GM23248 (cell line): ENCODE measurements around the gene APOL2. TPM values are rescaled to one million over a fixed set of nuclear protein-coding genes. Genes with fewer than 3 reads are reported as not detected.

Experiments
- DNase-seq: peaks from one replicate; pipeline ENCODE4 v3.0.0-alpha.2; 2015
- H2AFZ ChIP-seq: fragments of 200-600 bp; sonication (generic); 2 replicates; pipeline ENCODE4 v1.6.1; 2016; ENCODE audit warnings: antibody characterized with exemption
- H3F3A ChIP-seq: fragments of 200-600 bp; sonication (generic); 2 replicates; pipeline ENCODE4 v1.6.1; 2016; ENCODE audit warnings: mild to moderate bottlenecking, antibody characterized with exemption, mixed run types; ENCODE audit not compliant: insufficient read depth
- H3K27ac ChIP-seq: fragments of 200-600 bp; sonication (generic); 2 replicates; pipeline ENCODE4 v1.5.1; 2016; ENCODE audit warnings: mild to moderate bottlenecking
- H3K27me3 ChIP-seq: fragments of 200-600 bp; sonication (generic); replicated peaks from 2 replicates; pipeline ENCODE4 v1.6.1; 2016; ENCODE audit warnings: mild to moderate bottlenecking; ENCODE audit not compliant: insufficient read depth
- H3K36me3 ChIP-seq: fragments of 200-600 bp; sonication (generic); 2 replicates; pipeline ENCODE4 v1.6.1; 2016; ENCODE audit warnings: low read depth, mild to moderate bottlenecking
- H3K4me1 ChIP-seq: fragments of 200-600 bp; sonication (generic); 2 replicates; pipeline ENCODE4 v1.6.1; 2016; ENCODE audit warnings: mild to moderate bottlenecking; ENCODE audit not compliant: insufficient read depth
- H3K4me2 ChIP-seq: fragments of 200-600 bp; sonication (generic); one replicate; pipeline ENCODE4 v1.6.1; 2016; ENCODE audit warnings: mild to moderate bottlenecking; ENCODE audit not compliant: unreplicated experiment
- H3K4me3 ChIP-seq: fragments of 200-600 bp; sonication (generic); 2 replicates; pipeline ENCODE4 v1.5.1; 2016; ENCODE audit warnings: mild to moderate bottlenecking
- H3K79me2 ChIP-seq: fragments of 200-600 bp; sonication (generic); 2 replicates; pipeline ENCODE4 v1.6.1; 2016; ENCODE audit warnings: mild to moderate bottlenecking; ENCODE audit not compliant: insufficient read depth
- H3K9ac ChIP-seq: fragments of 200-600 bp; sonication (generic); 2 replicates; pipeline ENCODE4 v1.6.1; 2016; ENCODE audit warnings: mild to moderate bottlenecking
- H3K9me2 ChIP-seq: fragments of 200-600 bp; sonication (generic); 2 replicates; pipeline ENCODE4 v1.6.1; 2016; ENCODE audit warnings: mixed run types, mild to moderate bottlenecking, moderate library complexity; ENCODE audit not compliant: insufficient read depth
- H3K9me3 ChIP-seq: fragments of 200-600 bp; sonication (generic); one replicate; pipeline ENCODE4 v1.6.1; 2017; ENCODE audit warnings: low read depth
- H4K20me1 ChIP-seq: fragments of 200-600 bp; sonication (generic); 2 replicates; pipeline ENCODE4 v1.6.0; 2016; ENCODE audit not compliant: insufficient read depth
- EZH2 ChIP-seq: fragments of 200-600 bp; sonication (generic); IDR thresholded peaks from 2 replicates; pipeline ENCODE4 v1.6.1; 2018; ENCODE audit warnings: antibody characterized with exemption, mild to moderate bottlenecking; ENCODE audit not compliant: insufficient read depth, poor library complexity, severe bottlenecking
- EZH2phosphoT487 ChIP-seq: fragments of 200-600 bp; sonication (generic); IDR thresholded peaks from 2 replicates; pipeline ENCODE4 v1.6.1; 2018; ENCODE audit warnings: antibody characterized with exemption, moderate library complexity, mild to moderate bottlenecking, low read depth; ENCODE audit not compliant: insufficient read depth
- WGBS, 2 experiments: methylation state at CpG; one replicate each; pipeline ENCODE4 v1.1.6; 2015 to 2017; ENCODE audit warnings: low lambda C conversion rate in 2 of 2, low coverage in 1 of 2; ENCODE audit errors: missing lambda C conversion rate in 2 of 2; 5-methylcytosine and 5-hydroxymethylcytosine counted together
- in situ Hi-C: fragments of 300-500 bp; cut with MboI; formaldehyde crosslinking; loops from 2 replicates; pipeline ENCODE4 v1.15.0; 2020
- polyA plus RNA-seq: library from polyadenylated mRNA; unstranded; fragments of >200 nt; fragmentation: Nextera tagmentation; extraction: Ambion mirVana; gene quantifications from 2 replicates; pipeline ENCODE4 v1.2.1, GENCODE V29; 2016
- total RNA-seq: library from RNA; depleted of rRNA; stranded (reverse); fragments of >200 nt; shearing (Covaris generic); gene quantifications from 2 replicates; pipeline ENCODE4 v1.2.3, GENCODE V29; 2014

The APOL2 gene
- total and polyA plus RNA-seq, 2 experiments from 2014 or later, result 28.4 to 37.7 TPM

DNA sequence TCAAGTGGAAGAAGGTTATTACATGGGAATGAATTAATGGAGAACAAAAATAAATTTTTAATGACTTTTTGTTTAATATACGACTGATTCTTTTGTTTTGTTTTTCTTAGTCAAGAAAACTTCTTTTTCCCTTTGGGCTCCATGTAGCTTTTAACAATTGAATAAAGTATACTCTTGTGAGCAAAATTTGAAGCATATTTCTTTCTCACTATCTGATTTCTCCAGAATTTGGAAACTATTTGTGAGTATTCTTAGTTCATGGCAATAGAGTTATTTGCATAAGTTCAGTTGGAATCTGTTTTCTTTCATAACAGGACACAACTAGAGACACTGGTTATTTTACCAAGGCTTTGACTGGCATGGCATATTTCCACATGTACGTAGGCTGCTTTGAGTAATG lies 9.8 kb upstream of the APOL2 start:
- in situ Hi-C loops, result no loop called here
- DNase-seq, result no peak
- WGBS, 2 experiments, result 86 to 88% methylated on average over 2 of the region's 2 CpGs

GRCh38 chr22:36247955-36248354 lies 8.6 kb upstream of the APOL2 start:
- 52 to 65% methylated on average over 5 of the region's 5 CpGs for WGBS, 2 experiments
- in situ Hi-C loops, result no loop called here

More for the DNA sequence above, 9.8 kb upstream of the APOL2 start:
- Histone ChIP-seq H3K4me3 (no peak overlapping the region), H3K9me2 (no peaks in the 10 kb centered on the region), H3K79me2 (no peaks in the 10 kb centered on the region), H3K36me3 (no peaks in the 10 kb centered on the region), H3F3A (0 out of 2 replicates have a peak, but pooled peaks cover 12% of the 10 kb centered on the region), H4K20me1 (no peaks in the 10 kb centered on the region), H2AFZ (no peak overlapping the region), H3K9me3 (no peaks in the 10 kb centered on the region), H3K27me3 (no peaks in the 10 kb centered on the region), H3K27ac (no peak overlapping the region), H3K4me2 (no peak overlapping the region), H3K9ac (no peak overlapping the region), H3K4me1 (peaks cover 22% of the 10 kb centered on the region)
- TF ChIP-seq EZH2 (no peak), EZH2phosphoT487 (no peak)

GRCh38 chr22:36246718-36247117 lies 7.4 kb upstream of the APOL2 start:
- in situ Hi-C loops, result no loop called here
- Histone ChIP-seq H2AFZ (no peak overlapping the region), H3K9me3 (no peaks in the 10 kb centered on the region), H3K9ac (no peak overlapping the region), H3F3A (0 out of 2 replicates have a peak, but pooled peaks cover 14% of the 10 kb centered on the region), H4K20me1 (no peaks in the 10 kb centered on the region), H3K4me3 (no peak overlapping the region), H3K27ac (no peak overlapping the region), H3K36me3 (no peaks in the 10 kb centered on the region), H3K4me1 (peaks cover 14% of the 10 kb centered on the region), H3K27me3 (no peaks in the 10 kb centered on the region), H3K4me2 (no peak overlapping the region), H3K9me2 (no peaks in the 10 kb centered on the region), H3K79me2 (no peaks in the 10 kb centered on the region)
- no peak for DNase-seq
- no peak for TF ChIP-seq EZH2phosphoT487
- no peak for TF ChIP-seq EZH2
- 48 to 59% methylated on average over 3 of the region's 3 CpGs for WGBS, 2 experiments

More at GRCh38 chr22:36247955-36248354, 8.6 kb upstream of the APOL2 start:
- no peaks in the 10 kb centered on the region for H3K36me3 ChIP-seq
- peaks cover 14% of the 10 kb centered on the region for H3K4me1 ChIP-seq
- DNase-seq, result no peak
- 0 out of 2 replicates have a peak, but pooled peaks cover 14% of the 10 kb centered on the region for H3F3A ChIP-seq
- TF ChIP-seq EZH2 (no peak), EZH2phosphoT487 (no peak)
- no peaks in the 10 kb centered on the region for H3K79me2 ChIP-seq
- no peak overlapping the region for H2AFZ ChIP-seq
- H3K4me3 ChIP-seq, result no peak overlapping the region
- H3K9me3 ChIP-seq, result no peaks in the 10 kb centered on the region
- H4K20me1 ChIP-seq, result no peaks in the 10 kb centered on the region
- H3K4me2 ChIP-seq, result no peak overlapping the region
- H3K27ac ChIP-seq, result no peak overlapping the region
- no peaks in the 10 kb centered on the region for H3K27me3 ChIP-seq
- H3K9ac ChIP-seq, result no peak overlapping the region
- no peaks in the 10 kb centered on the region for H3K9me2 ChIP-seq

DNA sequence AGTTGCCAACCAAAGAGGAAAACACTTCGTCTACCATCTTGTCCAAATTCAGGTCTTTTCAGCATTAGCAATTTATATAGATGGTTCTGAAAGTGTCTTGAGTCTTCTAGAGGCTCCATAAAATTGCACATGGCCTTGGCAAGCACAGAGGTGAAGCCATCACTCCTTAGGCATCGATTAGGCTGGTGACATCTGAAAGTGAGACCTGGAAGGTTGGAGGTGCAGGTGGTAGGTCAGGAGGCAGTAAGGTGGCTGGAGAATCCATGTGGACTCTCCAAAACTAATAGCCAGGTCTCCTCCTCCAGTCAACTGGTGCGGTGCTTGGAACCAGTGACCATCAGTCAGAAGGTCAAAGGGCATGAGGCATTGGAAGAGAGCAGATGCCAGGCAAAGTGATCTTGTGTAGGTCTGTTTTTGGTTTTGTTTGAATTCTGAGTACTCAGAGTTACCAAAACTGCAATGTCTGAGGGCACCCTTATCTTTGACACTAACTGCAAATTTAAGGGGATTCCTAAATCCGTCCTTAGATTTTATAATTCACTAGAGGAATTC lies 6.6 kb upstream of the APOL2 start:
- no peak for DNase-seq
- 0 out of 2 replicates have a peak, but pooled peaks cover 14% of the 10 kb centered on the region for H3F3A ChIP-seq
- H3K4me2 ChIP-seq, result no peak overlapping the region
- no peak for TF ChIP-seq EZH2phosphoT487
- no peaks in the 10 kb centered on the region for H3K36me3 ChIP-seq
- no peak overlapping the region for H3K27ac ChIP-seq
- no peak overlapping the region for H3K4me3 ChIP-seq
- H4K20me1 ChIP-seq, result no peaks in the 10 kb centered on the region
- in situ Hi-C loops, result no loop called here
- H2AFZ ChIP-seq, result no peak overlapping the region
- H3K9ac ChIP-seq, result no peak overlapping the region
- WGBS, 2 experiments, result 59 to 61% methylated on average over 4 of the region's 4 CpGs
- no peaks in the 10 kb centered on the region for H3K79me2 ChIP-seq
- H3K27me3 ChIP-seq, result no peaks in the 10 kb centered on the region
- H3K9me2 ChIP-seq, result no peaks in the 10 kb centered on the region
- H3K4me1 ChIP-seq, result peaks cover 14% of the 10 kb centered on the region
- no peaks in the 10 kb centered on the region for H3K9me3 ChIP-seq
